Astrocyte (in vitro differentiated cells and primary cell): Measurements from ENCODE around the gene MIS18A.

ENCODE experiments used
- EZH2 ChIP-seq: IDR thresholded peaks from 2 replicates; pipeline ENCODE4 v1.6.1; 2012; ENCODE audit warnings: mild to moderate bottlenecking, low read length, inconsistent platforms; ENCODE audit not compliant: insufficient read depth
- TF ChIP-seq, protein P1 (sequence below): IDR thresholded peaks from 2 replicates; pipeline ENCODE4 v1.5.1; 2011; ENCODE audit warnings: low read depth, mild to moderate bottlenecking, inconsistent platforms, low read length, moderate library complexity; ENCODE audit not compliant: insufficient read depth

DNA sequence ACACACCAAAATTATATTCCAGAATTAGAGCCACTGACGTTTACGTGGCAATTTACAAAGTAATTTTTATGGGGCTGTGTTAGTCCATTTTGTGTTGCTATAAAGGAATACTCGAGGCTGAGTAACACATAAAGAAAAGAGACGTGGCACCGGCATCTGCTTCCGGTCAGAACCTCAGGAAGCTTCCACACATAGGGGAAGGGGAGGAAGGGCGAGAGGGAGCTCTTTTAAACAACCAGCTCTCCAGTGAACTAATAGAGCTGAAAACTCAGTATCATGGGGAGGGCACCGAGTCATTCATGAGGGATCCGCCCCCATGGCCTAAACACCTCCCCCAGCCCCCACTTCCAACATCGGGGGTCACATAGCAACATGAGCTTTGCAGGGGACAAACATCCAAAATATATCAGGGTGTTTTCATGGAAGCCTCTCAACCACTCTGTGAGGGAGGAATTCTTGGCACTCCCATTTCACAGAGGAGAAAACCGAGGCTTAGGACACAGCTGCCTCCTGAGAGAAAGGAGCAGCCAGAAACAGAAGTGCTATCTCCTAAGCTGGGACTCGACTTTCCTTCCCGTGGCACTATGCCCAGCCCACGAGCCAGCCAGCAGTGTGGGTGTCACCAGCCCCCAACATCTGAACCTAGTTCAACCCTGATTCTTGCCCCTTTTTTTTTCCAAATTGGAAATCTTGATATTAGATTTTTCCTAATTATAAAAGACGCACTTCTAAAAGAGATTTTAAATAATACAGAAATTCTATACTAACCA lies 29.2 kb downstream of the MIS18A start:
- TF ChIP-seq, protein P1, sequence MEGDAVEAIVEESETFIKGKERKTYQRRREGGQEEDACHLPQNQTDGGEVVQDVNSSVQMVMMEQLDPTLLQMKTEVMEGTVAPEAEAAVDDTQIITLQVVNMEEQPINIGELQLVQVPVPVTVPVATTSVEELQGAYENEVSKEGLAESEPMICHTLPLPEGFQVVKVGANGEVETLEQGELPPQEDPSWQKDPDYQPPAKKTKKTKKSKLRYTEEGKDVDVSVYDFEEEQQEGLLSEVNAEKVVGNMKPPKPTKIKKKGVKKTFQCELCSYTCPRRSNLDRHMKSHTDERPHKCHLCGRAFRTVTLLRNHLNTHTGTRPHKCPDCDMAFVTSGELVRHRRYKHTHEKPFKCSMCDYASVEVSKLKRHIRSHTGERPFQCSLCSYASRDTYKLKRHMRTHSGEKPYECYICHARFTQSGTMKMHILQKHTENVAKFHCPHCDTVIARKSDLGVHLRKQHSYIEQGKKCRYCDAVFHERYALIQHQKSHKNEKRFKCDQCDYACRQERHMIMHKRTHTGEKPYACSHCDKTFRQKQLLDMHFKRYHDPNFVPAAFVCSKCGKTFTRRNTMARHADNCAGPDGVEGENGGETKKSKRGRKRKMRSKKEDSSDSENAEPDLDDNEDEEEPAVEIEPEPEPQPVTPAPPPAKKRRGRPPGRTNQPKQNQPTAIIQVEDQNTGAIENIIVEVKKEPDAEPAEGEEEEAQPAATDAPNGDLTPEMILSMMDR = no peak
- TF ChIP-seq EZH2 = no peak
